ENCODE measurements around the gene CAMSAP1. TPM values are rescaled to one million over a fixed set of nuclear protein-coding genes. Genes with fewer than 3 reads are reported as not detected.

Gene CAMSAP1
- total RNA-seq, 1 experiment from 2014 or later, result 24.8 TPM

- no peaks in the 10 kb centered on the region for H3K9me3 ChIP-seq (ENCODE audit: control insufficient read depth, insufficient read depth, low read depth, low read length)
- BruUV-seq (replicated peaks), result no TSS peak
- DNase-seq (ENCODE audit: low read depth, low spot score) (no peak), ATAC-seq (no peak)
- ChIA-PET CTCF (no interaction called here), POLR2A (no interaction called here)
- no peaks in the 10 kb centered on the region for H3K27me3 ChIP-seq (ENCODE audit: control insufficient read depth, insufficient read depth, low read length)
- no peak overlapping the region for H3K27ac ChIP-seq (ENCODE audit: low read length)
- intact Hi-C loops (cut with micrococcal nuclease; ENCODE audit: unreplicated experiment) (no loop called here), in situ Hi-C loops (cut with HindIII; ENCODE audit: low pct_unique_long_range_greater_than_20kb, low sequenced_read_pairs) (no loop called here)
- no peak overlapping the region for H3K4me3 ChIP-seq (ENCODE audit: low read depth in 2 of 2, low read length in 2 of 2)
- TF ChIP-seq TCF7L2 (IDR thresholded peaks at IDR 0.05; ENCODE audit: low read depth, low read length), result no peak
- TF ChIP-seq, protein P1, sequence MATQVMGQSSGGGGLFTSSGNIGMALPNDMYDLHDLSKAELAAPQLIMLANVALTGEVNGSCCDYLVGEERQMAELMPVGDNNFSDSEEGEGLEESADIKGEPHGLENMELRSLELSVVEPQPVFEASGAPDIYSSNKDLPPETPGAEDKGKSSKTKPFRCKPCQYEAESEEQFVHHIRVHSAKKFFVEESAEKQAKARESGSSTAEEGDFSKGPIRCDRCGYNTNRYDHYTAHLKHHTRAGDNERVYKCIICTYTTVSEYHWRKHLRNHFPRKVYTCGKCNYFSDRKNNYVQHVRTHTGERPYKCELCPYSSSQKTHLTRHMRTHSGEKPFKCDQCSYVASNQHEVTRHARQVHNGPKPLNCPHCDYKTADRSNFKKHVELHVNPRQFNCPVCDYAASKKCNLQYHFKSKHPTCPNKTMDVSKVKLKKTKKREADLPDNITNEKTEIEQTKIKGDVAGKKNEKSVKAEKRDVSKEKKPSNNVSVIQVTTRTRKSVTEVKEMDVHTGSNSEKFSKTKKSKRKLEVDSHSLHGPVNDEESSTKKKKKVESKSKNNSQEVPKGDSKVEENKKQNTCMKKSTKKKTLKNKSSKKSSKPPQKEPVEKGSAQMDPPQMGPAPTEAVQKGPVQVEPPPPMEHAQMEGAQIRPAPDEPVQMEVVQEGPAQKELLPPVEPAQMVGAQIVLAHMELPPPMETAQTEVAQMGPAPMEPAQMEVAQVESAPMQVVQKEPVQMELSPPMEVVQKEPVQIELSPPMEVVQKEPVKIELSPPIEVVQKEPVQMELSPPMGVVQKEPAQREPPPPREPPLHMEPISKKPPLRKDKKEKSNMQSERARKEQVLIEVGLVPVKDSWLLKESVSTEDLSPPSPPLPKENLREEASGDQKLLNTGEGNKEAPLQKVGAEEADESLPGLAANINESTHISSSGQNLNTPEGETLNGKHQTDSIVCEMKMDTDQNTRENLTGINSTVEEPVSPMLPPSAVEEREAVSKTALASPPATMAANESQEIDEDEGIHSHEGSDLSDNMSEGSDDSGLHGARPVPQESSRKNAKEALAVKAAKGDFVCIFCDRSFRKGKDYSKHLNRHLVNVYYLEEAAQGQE (IDR thresholded peaks at IDR 0.05; ENCODE audit: insufficient read depth in 1 of 2, low read depth in 2 of 2, low read length in 1 of 2), result no peak
- TF ChIP-seq CTCF (IDR thresholded peaks at IDR 0.05), result no peak
- no peak for TF ChIP-seq SIN3A (IDR thresholded peaks at IDR 0.05; ENCODE audit: borderline replicate concordance, insufficient read depth, low read depth, low read length)
- TF ChIP-seq POLR2AphosphoS5 (IDR thresholded peaks at IDR 0.05; ENCODE audit: low read depth, low read length), result no peak
- H3K36me3 ChIP-seq (ENCODE audit: control insufficient read depth, insufficient read depth, low read length), result no peaks in the 10 kb centered on the region
- no peaks in the 10 kb centered on the region; the same call in 1 of the 2 replicates for H3K4me1 ChIP-seq (ENCODE audit: control insufficient read depth, insufficient read depth, low read length)
These were observed 58.2 kb downstream of the CAMSAP1 start for GRCh38 chr9:135849181-135849580.

GRCh38 chr9:135848341-135849047, 58.9 kb downstream of the CAMSAP1 start:
- CTCF ChIA-PET, result interaction anchor here (0.6 kb wide), 1 partner anchor 226 kb away, joined by 4 read pairs; no protein-coding TSS in a partner anchor
- H3K27me3 ChIP-seq (ENCODE audit: control insufficient read depth, insufficient read depth, low read length), result no peaks in the 10 kb centered on the region
- BruUV-seq (replicated peaks), result no TSS peak
- DNase-seq (ENCODE audit: low read depth, low spot score) (no peak), ATAC-seq (peak; percentile 65)
- in situ Hi-C loops (cut with HindIII; ENCODE audit: low pct_unique_long_range_greater_than_20kb, low sequenced_read_pairs) (no loop called here), intact Hi-C loops (cut with micrococcal nuclease; ENCODE audit: unreplicated experiment) (no loop called here)
- POLR2A ChIA-PET, result no interaction called here
- no peaks in the 10 kb centered on the region; the same call in 1 of the 2 replicates for H3K4me1 ChIP-seq (ENCODE audit: control insufficient read depth, insufficient read depth, low read length)
- no peak overlapping the region for H3K27ac ChIP-seq (ENCODE audit: low read length)
- no peak overlapping the region for H3K4me3 ChIP-seq (ENCODE audit: low read depth in 2 of 2, low read length in 2 of 2)
- no peak for TF ChIP-seq POLR2AphosphoS5 (IDR thresholded peaks at IDR 0.05; ENCODE audit: low read depth, low read length)
- TF ChIP-seq SIN3A (IDR thresholded peaks at IDR 0.05; ENCODE audit: borderline replicate concordance, insufficient read depth, low read depth, low read length), result no peak
- TF ChIP-seq, protein P1 (IDR thresholded peaks at IDR 0.05; ENCODE audit: insufficient read depth in 1 of 2, low read depth in 2 of 2, low read length in 1 of 2), result no peak
- no peak for TF ChIP-seq CTCF (IDR thresholded peaks at IDR 0.05)
- TF ChIP-seq TCF7L2 (IDR thresholded peaks at IDR 0.05; ENCODE audit: low read depth, low read length), result no peak
- no peaks in the 10 kb centered on the region for H3K36me3 ChIP-seq (ENCODE audit: control insufficient read depth, insufficient read depth, low read length)
- H3K9me3 ChIP-seq (ENCODE audit: control insufficient read depth, insufficient read depth, low read depth, low read length), result no peaks in the 10 kb centered on the region
